Common myeloid progenitor, CD34-positive (primary cell): Measurements from ENCODE around the gene ATP6V0E2.

ENCODE experiments used
- CTCF ChIA-PET: fragments of 350-600 bp; sonication (Branson Sonifier 250); formaldehyde crosslinking; loops from one replicate; lab custom pipeline; 2021; ENCODE audit warnings: antibody characterized with exemption; lab: Charles Lee
- POLR2A ChIA-PET: fragments of 350-600 bp; sonication (Branson Sonifier 250); formaldehyde crosslinking; loops from one replicate; lab custom pipeline; 2021; ENCODE audit warnings: antibody characterized with exemption; lab: Charles Lee
- DNase-seq, 3 donors: peaks; one replicate each; pipeline versions ENCODE4 v3.0.0 to v3.0.0-alpha.2; 2013
- H3K27ac ChIP-seq, 2 experiments: 1 replicate in 1 of 2; 2 replicates in 1 of 2; pipeline ENCODE4 v1.7.0; 2013; ENCODE audit warnings: inconsistent platforms in 2 of 2, low read length in 2 of 2, mild to moderate bottlenecking in 2 of 2, low read depth in 1 of 2, moderate library complexity in 1 of 2; ENCODE audit not compliant: severe bottlenecking in 2 of 2, insufficient read depth in 1 of 2, poor library complexity in 1 of 2
- H3K27me3 ChIP-seq, 5 experiments: replicated peaks in 2 of 5; 1 replicate in 3 of 5; 2 replicates in 2 of 5; pipeline versions ENCODE4 v1.6.1 to v1.7.0; 2013; ENCODE audit warnings: low read length in 4 of 5, mild to moderate bottlenecking in 2 of 5, moderate library complexity in 2 of 5, inconsistent platforms in 1 of 5; ENCODE audit not compliant: insufficient read depth in 5 of 5, control insufficient read depth in 4 of 5
- H3K36me3 ChIP-seq, 4 experiments: 1 replicate in 2 of 4; 2 replicates in 2 of 4; pipeline versions ENCODE4 v1.6.1 to v1.7.0; 2013; ENCODE audit warnings: low read length in 3 of 4, control low read depth in 1 of 4, mild to moderate bottlenecking in 1 of 4; ENCODE audit not compliant: control insufficient read depth in 4 of 4, insufficient read depth in 4 of 4
- H3K4me1 ChIP-seq, 4 experiments: 1 replicate in 3 of 4; 2 replicates in 1 of 4; pipeline versions ENCODE4 v1.6.1 to v1.7.1; 2013; ENCODE audit warnings: low read length in 3 of 4, mild to moderate bottlenecking in 3 of 4, control low read depth in 1 of 4, inconsistent platforms in 1 of 4, moderate library complexity in 1 of 4; ENCODE audit not compliant: control insufficient read depth in 4 of 4, insufficient read depth in 4 of 4; ENCODE audit errors: control extremely low read depth in 1 of 4
- H3K4me3 ChIP-seq, 7 experiments: 1 replicate in 4 of 7; 2 replicates in 3 of 7; pipeline versions ENCODE4 v1.5.1 to v1.7.0; 2013; ENCODE audit warnings: mild to moderate bottlenecking in 7 of 7, low read length in 6 of 7, moderate library complexity in 6 of 7, inconsistent platforms in 2 of 7, low read depth in 2 of 7, control low read depth in 1 of 7; ENCODE audit not compliant: insufficient read depth in 4 of 7, control insufficient read depth in 1 of 7; ENCODE audit errors: extremely low read depth in 1 of 7
- H3K9me3 ChIP-seq, 5 experiments: 1 replicate in 4 of 5; 2 replicates in 1 of 5; pipeline versions ENCODE4 v1.6.1 to v1.7.1; 2013; ENCODE audit warnings: low read length in 4 of 5, mild to moderate bottlenecking in 2 of 5, inconsistent platforms in 1 of 5, low read depth in 1 of 5, moderate library complexity in 1 of 5; ENCODE audit not compliant: control insufficient read depth in 4 of 5, insufficient read depth in 2 of 5; ENCODE audit errors: control extremely low read depth in 1 of 5
- WGBS: methylation state at CpG from one replicate; pipeline ENCODE4 v1.1.5; 2013; ENCODE audit not compliant: insufficient coverage; 5-methylcytosine and 5-hydroxymethylcytosine counted together

The ATP6V0E2 gene

DNA sequence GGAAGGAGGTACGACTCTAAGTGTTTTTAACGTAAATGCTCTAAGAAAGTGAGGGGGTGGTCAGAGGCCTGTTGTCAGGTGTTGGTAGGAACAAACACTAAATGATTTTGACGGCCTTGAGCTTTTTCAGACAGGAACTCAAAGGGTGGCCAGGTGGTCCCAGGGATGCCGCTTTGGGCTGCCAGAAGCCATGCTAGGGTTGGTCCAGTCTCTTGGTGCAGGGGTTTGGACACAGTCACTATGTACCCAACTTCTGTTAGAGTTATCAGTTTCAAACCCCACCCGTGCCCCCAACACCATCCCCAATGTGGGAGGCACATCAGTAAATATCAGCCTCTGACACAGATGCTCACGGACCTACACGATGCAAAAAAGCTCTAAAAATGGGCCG, 9.3 kb downstream of the ATP6V0E2 start:
- H3K4me1 ChIP-seq: peaks cover 0 to 18% (median 9%) of the 10 kb centered on the region in 4 experiments
- peaks cover 0 to 10% (median 0%) of the 10 kb centered on the region in 4 experiments for H3K36me3 ChIP-seq
- ChIA-PET POLR2A (interaction anchor here (1.0 kb wide), 1 partner anchor 13 kb away, joined by 3 read pairs; no protein-coding TSS in a partner anchor), CTCF (interaction anchor here (0.6 to 4.3 kb wide), 14 partner anchors 8 to 331 kb away, joined by 3 to 24 read pairs (median 4); no protein-coding TSS in a partner anchor)
- no peak overlapping the region for H3K4me3 ChIP-seq
- H3K9me3 ChIP-seq: no peaks in the 10 kb centered on the region
- no peak overlapping the region for H3K27ac ChIP-seq
- H3K27me3 ChIP-seq: no peaks in the 10 kb centered on the region
- WGBS: 72% methylated on average over 8 of the region's 8 CpGs
- DNase-seq: no peak

DNA sequence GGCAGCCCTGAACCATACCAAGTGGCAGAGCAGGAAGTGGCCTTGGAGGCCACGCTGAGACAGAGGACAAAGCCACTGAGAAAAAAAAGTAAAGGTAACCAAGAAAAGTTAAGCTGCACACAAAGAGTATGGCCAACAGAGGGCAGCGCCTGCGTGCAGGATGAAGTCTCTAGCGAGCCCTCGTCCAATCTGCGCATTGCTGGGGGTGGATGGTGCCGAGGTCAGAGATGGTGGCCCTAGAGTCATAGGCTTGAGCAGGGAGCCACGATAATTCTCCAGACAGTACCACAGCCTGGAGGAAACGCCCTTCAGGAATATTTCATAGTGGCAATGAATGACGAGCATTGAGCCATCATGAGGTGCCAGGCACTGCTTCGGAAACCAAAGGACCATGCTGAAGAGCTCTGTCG, 9.7 kb downstream of the ATP6V0E2 start:
- Histone ChIP-seq H3K36me3 (peaks cover 0 to 10% (median 0%) of the 10 kb centered on the region in 4 experiments), H3K4me3 (no peak overlapping the region), H3K4me1 (peaks cover 0 to 18% (median 9%) of the 10 kb centered on the region in 4 experiments), H3K27ac (no peak overlapping the region), H3K9me3 (no peaks in the 10 kb centered on the region), H3K27me3 (no peaks in the 10 kb centered on the region)
- WGBS: 36% methylated on average over 12 of the region's 12 CpGs
- ChIA-PET POLR2A (interaction anchor here (1.0 kb wide), 1 partner anchor 14 kb away, joined by 3 read pairs; no protein-coding TSS in a partner anchor), CTCF (interaction anchor here (0.6 to 4.3 kb wide), 13 partner anchors 9 to 331 kb away, joined by 3 to 24 read pairs (median 4); no protein-coding TSS in a partner anchor)
- peak; percentile 65 to 77 (median 74) for DNase-seq

DNA sequence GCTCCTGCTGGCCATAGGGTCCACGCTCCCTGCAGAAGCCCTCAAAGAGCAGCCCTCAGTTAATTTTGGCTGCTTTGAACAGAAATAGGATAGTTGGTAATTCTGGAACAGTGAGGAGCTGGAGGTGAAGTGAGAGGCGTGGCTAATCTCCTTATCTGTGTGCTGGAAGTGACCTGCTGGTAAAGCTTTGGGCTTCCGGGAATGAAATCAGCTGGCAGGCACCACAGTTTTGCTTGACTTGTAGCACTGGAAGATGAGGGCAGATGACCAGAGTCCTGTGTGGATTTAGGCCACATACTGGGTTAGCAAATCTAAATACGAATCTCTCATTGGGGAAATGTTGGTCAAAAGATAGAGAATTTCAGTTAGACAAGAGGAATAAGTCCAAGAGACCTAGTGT, 10.2 kb downstream of the ATP6V0E2 start:
- DNase-seq: no peak
- ChIA-PET CTCF (interaction anchor here (0.7 to 4.3 kb wide), 11 partner anchors 9 to 161 kb away, joined by 3 to 24 read pairs (median 5); no protein-coding TSS in a partner anchor), POLR2A (interaction anchor here (1.0 kb wide), 1 partner anchor 14 kb away, joined by 3 read pairs; no protein-coding TSS in a partner anchor)
- Histone ChIP-seq H3K9me3 (no peaks in the 10 kb centered on the region), H3K27ac (no peak overlapping the region), H3K27me3 (no peaks in the 10 kb centered on the region), H3K4me1 (peaks cover 0 to 18% (median 9%) of the 10 kb centered on the region in 4 experiments), H3K4me3 (no peak overlapping the region), H3K36me3 (peaks cover 0 to 10% (median 0%) of the 10 kb centered on the region in 4 experiments)
- 91% methylated on average over 4 of the region's 4 CpGs for WGBS

DNA sequence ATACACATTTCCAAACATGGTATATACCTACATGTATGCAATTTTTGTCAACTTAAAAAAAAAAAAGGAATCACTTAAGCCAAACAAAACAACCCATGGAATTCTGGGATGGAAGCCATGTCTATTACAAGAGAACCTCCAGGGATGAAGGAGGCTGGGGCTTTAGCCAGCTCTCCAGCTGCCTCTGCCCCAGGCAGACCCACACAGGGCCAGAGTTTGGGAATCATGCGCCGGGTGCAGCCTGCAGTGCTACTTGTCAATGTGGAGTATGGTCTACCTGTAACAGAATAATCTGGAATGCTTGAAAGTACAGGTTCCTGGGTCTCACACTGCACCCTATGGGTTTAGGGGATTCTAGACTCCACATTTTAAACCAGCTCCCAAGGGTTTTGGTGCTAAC, 10.8 kb downstream of the ATP6V0E2 start:
- Histone ChIP-seq H3K27ac (no peak overlapping the region), H3K4me1 (peaks cover 0 to 18% (median 9%) of the 10 kb centered on the region in 4 experiments), H3K36me3 (peaks cover 0 to 9% (median 0%) of the 10 kb centered on the region in 4 experiments), H3K27me3 (no peaks in the 10 kb centered on the region), H3K9me3 (no peaks in the 10 kb centered on the region), H3K4me3 (no peak overlapping the region)
- ChIA-PET POLR2A (no interaction called here), CTCF (interaction anchor here (0.9 to 4.3 kb wide), 7 partner anchors 9 to 45 kb away, joined by 3 to 24 read pairs (median 7); no protein-coding TSS in a partner anchor)
- WGBS: 80% methylated on average over 1 of the region's 2 CpGs
- DNase-seq: no peak

DNA sequence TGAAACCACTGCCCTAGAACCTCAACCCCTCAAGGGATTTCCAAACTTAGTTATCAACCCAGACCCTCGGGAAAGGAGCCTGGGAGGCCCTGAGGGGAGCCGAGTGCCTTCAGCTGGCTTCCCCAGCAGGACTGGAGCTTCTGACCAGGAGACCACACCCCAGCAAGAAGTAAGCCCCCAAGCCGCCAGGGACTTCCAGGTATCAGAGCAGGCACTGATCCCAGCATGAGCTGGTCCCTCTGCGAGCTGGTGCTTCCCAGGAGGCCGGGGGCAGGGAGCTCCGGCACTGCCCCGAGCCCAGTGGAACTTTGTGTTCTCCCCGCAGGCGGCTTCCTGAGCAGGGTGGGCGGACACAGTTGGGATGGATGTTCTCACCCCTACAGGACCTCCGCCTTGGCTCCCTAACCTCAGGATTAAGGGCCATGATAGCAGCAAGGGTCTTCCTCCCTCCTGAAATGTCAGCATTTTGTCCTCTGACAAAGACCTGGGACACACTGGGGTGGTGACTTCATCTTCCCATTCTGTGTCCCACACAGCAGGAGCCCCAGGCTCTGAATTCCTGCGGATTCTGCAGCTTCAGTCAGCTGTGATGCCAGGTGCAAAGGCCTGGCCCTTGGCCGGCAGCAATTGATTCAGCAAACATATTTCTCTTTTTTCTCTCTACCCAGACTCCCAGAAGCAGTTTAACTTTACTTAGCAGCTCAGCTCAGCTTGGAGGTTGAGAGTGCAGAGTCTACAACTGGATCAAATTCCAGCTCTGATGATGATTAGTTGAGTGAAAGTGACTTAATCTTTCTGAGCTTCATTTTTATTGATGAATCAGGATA, 11.6 kb downstream of the ATP6V0E2 start:
- Histone ChIP-seq H3K27me3 (no peaks in the 10 kb centered on the region), H3K9me3 (no peaks in the 10 kb centered on the region), H3K4me1 (peaks cover 0 to 18% (median 9%) of the 10 kb centered on the region in 4 experiments), H3K4me3 (no peak overlapping the region), H3K36me3 (peaks cover 0 to under 1% (median 0%) of the 10 kb centered on the region in 4 experiments), H3K27ac (no peak overlapping the region)
- no peak for DNase-seq
- CTCF ChIA-PET: interaction anchor here (1.2 to 3.3 kb wide), 3 partner anchors 10 to 45 kb away, joined by 3 to 17 read pairs (median 7); no protein-coding TSS in a partner anchor
- 94% methylated on average over 12 of the region's 13 CpGs for WGBS
- POLR2A ChIA-PET: no interaction called here

DNA sequence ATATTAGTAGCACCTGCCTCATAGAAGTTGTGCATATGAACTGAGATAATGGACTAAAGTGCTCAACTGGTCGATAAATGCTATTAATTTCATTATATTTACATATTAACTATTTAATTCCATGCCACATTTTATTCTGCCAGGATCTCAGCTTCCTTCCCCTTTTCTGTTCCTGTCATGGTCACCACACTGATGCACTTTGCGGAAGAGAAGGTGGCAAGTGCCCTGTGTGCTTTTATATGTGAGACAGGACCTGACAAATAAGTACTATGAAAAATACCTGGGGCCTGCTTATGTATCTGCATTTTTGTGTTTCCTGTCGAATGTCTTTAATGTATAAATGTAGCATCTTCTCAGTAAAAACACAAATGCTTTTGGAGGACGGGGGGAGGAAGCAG, 12.2 kb downstream of the ATP6V0E2 start:
- Histone ChIP-seq H3K36me3 (no peaks in the 10 kb centered on the region), H3K27me3 (no peaks in the 10 kb centered on the region), H3K9me3 (no peaks in the 10 kb centered on the region), H3K4me1 (peaks cover 0 to 18% (median 9%) of the 10 kb centered on the region in 4 experiments), H3K4me3 (no peak overlapping the region), H3K27ac (no peak overlapping the region)
- ChIA-PET POLR2A (no interaction called here), CTCF (interaction anchor here (1.2 to 3.3 kb wide), 3 partner anchors 11 to 46 kb away, joined by 3 to 17 read pairs (median 7); no protein-coding TSS in a partner anchor)
- peak; percentile 30 to 75 (median 64) for DNase-seq
- 17% methylated on average over 1 of the region's 4 CpGs for WGBS
